Epithelial cell of esophagus (primary cell): ENCODE measurements around the gene BHLHA9.

Source experiments
- DNase-seq: peaks from one replicate; pipeline ENCODE4 v3.0.0; 2010; ENCODE audit warnings: low read depth
- H3K4me3 ChIP-seq: 2 replicates; pipeline ENCODE4 v1.5.1; 2011; ENCODE audit warnings: mild to moderate bottlenecking, low read length, control low read depth
- CTCF ChIP-seq: IDR thresholded peaks from 2 replicates; pipeline ENCODE4 v1.5.1; 2011; ENCODE audit warnings: low read depth, mild to moderate bottlenecking, low read length, control low read depth, inconsistent platforms; ENCODE audit not compliant: insufficient read depth; ENCODE audit errors: missing control alignments

BHLHA9 gene

GRCh38 chr17:1271030-1271423, 783 bp downstream of the BHLHA9 start:
- no peak for DNase-seq
- no peak for TF ChIP-seq CTCF
- H3K4me3 ChIP-seq, result no peak overlapping the region

- no peak for TF ChIP-seq CTCF
- no peak for DNase-seq
- H3K4me3 ChIP-seq, result no peak overlapping the region
Measured at GRCh38 chr17:1271441-1271840, 1.2 kb downstream of the BHLHA9 start.

DNA sequence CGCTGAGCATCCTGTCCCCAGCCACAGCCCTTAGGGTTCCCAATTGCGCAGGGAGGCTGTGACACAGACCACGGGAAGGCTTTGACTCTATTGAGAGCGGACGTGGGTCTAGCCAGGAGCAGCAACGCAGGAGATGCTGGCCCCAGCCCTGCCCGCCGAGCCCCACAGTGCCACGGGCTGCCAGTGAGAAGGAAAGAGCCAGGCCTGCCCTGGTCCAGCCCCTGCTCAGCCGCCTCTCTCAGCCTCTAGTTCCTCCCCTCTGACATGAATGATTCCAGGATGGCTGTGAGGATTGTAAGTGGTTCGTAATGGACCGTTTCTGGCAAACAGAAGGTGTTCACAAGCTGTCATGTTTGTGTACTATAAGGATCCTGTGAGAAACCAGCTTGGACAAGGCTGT, 2.5 kb downstream of the BHLHA9 start:
- no peak for DNase-seq
- TF ChIP-seq CTCF, result no peak
- no peak overlapping the region for H3K4me3 ChIP-seq

DNA sequence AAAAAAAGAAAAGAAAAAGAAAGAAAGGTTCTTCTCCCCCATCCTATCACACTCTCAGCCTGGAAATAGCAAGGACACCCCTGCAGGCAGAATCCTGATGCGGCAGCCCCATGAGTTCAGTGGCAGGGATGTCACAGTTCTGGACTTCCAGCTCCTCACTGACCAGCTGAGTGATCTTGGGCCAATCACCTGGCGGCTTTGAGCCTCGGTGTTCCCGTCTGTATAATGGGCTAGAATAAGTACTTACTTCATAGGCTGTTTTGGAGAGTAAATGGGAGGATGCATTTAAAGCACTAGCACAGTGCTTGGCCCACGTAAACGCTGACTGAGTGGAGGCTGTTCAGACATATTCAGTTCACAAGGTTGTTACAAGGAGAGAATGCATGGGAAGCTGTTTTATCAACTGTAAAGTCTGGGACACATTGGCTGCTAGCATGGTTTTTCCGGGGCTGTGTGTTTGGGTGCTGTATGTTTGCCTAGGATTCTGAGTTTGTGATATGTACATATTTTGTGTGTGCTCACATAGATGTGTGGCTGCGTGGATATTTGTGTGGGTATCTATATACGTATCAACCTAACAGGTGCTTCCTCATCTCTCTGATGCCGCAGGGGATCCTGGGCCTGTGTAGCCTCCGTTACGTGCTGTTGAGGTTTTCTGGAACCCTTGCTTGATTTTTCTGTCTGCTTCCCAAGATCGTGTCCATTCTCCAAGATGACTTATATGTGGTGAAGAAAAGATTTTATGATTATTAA, 3.4 kb downstream of the BHLHA9 start:
- no peak for DNase-seq
- H3K4me3 ChIP-seq, result no peak overlapping the region
- no peak for TF ChIP-seq CTCF

- H3K4me3 ChIP-seq, result no peak overlapping the region
- TF ChIP-seq CTCF, result no peak
- DNase-seq, result no peak
Measured at GRCh38 chr17:1274245-1274608, 4.0 kb downstream of the BHLHA9 start.

DNA sequence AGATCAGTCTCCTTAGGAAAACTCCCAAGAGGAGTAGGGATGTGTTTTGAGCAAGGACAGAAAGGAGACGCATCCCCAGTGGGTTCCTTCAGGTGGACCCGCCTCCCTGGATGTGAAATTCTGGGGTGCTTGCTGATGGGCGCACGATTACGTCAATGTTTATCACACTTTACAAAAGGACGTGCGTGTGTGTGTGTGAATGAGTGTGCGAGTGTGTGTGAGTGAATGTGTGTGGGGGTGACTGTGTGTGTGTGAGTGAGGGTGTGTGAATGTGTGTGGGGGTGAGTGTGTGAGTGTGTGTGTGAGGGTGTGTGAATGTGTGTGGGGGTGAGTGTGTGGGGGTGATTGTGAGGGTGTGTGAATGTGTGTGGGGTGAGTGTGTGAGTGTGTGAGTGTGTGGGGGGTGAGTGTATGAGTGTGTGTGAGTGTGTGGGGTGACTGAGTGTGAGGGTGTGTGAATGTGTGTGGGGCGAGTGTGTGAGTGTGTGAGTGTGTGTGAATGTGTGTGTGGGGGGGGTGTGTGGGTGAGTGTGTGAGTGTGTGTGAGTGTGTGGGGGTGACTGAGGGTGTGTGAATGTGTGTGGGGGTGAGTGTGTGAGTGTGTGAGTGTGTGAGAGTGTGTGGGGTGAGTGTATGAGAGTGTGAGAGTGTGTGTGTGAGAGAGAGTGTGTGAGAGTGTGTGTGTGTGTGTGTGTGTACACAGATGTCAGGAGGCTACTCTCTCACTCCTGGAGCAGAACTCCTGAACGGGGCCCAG, 5.1 kb downstream of the BHLHA9 start:
- DNase-seq, result no peak
- no peak for TF ChIP-seq CTCF
- H3K4me3 ChIP-seq, result no peak overlapping the region
